Epidermal melanocyte (primary cell): Measurements from ENCODE around the gene TCF4.

Source experiments
- DNase-seq: peaks from one replicate; pipeline ENCODE4 v3.0.0; 2011; ENCODE audit warnings: low spot score; ENCODE audit not compliant: insufficient read length

Gene TCF4

DNA sequence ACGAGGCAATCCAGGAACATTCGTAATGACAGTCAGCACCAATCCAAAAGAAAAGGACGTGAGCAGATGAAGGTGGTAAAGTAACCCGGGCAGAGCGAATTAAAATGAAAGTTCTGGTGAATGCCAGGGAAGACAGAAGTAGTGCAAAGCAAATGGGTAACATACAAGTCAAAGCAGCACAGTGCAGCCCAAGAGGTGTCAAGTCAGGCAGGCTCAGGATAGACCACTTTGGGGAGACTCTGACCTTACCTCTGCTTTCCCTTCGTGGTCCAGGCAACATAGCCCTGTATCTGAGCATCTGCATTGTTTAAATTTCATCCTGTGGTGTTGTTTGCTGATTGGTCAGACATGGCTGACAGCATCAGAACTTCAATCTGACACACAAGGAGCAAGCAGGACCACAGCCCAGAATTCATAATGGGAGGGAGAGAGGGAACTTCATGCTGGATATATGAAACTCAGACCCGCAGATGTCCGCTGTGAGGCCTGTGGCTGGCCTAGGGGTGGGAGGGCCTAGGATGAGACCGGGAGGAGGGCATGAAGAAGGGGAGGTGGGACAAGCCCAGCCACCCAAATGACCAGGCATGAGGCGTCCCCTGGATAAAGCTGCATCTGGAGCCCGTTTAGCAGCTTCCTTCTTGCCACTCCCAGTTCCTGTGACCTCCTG is 285.7 kb downstream of the TCF4 start:
- DNase-seq, result no peak

GRCh38 chr18:55301824-55302166 is 286.2 kb downstream of the TCF4 start:
- DNase-seq, result no peak

DNA sequence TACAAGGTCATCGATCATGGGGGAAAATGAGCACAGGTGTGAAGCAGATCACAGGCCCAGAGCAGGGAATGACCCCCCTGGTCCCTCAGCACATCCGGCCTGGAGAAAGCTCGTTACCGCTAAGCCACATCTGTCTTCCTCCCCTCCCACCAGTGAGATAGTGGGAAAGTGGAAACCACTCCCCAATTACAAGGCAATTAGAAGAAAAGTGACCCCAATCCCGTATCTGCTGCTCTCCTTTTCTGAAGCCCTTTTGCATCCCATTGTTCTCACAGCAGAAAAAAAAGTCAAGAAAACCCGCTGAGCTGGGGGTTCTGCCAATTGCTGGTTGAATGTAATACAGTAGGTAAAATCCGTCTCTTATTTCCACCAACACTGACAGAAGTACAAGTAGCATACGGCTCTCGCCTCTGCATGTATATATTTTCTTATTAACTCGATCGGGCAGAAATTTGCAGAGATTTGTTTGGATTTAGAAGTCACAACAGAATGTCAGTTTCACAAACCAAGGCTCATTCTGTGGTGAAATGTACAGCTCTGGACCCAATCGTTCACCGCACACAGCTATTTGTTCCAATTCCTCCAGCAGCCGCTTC is 287.0 kb downstream of the TCF4 start:
- no peak for DNase-seq

DNA sequence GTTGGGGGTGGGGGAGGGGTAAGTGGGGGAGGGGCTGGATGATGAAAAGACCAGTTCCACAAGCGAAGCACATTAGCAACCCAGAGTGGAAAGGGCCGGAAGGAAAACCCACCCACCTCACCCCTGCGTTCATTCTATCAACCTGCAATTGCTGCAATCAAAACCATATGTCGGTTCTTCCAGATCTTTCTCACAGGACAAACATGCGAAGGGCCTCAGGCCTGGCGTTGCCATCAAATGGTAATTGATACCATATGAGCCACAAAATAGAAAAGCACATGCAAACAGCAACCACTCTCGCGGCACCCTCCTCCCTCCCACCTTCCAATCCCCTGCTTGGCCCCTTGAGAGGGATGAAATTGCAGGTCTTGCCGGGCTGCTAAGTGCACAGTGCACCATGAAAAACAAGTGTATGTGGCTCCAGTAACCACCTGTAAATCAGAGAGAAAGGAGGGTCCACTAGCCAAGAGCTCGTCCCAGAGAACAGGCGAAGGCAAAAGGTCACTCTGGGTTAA is 287.5 kb downstream of the TCF4 start:
- no peak for DNase-seq

DNA sequence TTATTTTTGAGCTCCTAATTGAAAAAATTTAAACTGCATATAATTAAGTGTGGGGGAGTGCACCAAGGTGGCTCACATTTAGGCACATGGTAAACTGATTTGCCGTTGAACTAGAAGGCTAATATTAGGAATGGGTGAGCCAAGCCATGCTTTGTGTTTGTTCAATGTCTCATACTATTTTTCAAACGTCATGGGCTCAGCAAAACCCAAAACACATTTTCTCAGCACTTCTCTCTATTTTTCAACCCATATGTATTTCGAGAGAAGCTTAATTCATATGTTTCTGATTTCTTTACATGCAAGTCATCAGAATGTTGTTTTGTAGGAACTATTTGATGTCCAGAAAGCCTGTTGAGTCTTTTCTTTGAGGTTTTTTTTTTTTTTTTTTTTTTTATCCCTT is 291.2 kb downstream of the TCF4 start:
- DNase-seq, result no peak

- no peak for DNase-seq
Observed at GRCh38 chr18:55296115-55296514, 291.9 kb downstream of the TCF4 start.

- DNase-seq, result no peak
Observed at GRCh38 chr18:55290898-55291297, 297.1 kb downstream of the TCF4 start.

DNA sequence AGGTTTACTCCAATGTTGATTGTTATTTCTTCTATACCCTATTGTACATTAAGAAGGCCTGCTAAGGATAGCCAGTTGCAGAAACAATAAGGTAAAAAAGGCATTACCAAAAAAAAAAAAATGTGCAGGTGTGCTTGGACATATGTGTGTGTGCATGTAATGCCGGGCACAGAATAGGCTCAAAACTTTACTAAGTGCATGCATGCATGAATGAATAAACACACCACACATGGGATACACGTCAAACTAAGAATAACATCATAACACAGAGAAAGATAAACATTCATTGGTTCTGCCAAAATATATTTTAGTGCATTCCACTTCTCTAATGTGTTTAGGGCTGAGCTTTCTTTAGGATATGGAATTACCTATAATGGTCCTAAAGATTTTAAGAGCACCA is 298.2 kb downstream of the TCF4 start:
- DNase-seq, result no peak

GRCh38 chr18:55289048-55289447 is 298.9 kb downstream of the TCF4 start:
- no peak for DNase-seq

DNA sequence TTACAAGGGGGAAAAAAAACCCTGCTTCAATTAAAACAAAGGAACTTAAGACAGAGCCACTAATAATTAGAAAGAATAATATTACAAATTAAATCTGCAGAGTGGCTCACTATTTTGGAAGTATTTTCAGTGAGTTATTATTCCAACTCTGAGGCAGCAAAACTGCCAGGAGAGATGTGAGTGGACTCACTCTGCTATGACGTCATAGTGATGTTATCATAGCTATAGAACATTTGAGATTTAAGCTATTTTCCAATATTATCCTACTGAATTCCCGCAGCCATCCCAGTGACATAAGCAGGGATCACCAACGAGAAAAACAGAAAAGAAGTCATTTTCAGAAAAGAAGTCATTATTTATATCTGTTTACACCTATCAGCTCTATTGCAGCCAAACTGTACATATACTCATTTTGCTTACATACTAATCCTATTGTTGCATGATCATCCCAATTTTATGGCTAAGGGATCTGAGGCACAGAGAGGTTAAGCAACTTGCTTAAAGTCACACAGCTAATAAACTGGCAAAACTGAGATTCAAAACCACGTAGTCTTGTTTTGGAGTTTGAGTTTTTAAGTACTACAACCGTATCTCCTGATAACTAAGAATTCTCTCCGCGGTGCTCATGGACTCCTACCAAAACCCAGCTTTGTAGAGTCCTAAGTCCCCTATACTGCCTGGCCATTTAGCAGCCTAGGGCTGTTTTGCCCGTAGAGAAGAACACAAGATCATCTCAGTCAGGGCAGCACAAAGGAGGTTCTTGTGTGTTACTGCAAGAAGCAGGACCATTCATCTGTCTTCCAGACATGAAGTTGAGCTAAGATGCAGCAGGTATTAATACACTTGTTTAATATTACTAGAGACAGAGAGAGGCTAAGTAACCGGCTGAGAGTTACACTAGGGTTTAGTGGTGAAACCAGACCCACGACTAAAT is 299.8 kb downstream of the TCF4 start:
- no peak for DNase-seq

DNA sequence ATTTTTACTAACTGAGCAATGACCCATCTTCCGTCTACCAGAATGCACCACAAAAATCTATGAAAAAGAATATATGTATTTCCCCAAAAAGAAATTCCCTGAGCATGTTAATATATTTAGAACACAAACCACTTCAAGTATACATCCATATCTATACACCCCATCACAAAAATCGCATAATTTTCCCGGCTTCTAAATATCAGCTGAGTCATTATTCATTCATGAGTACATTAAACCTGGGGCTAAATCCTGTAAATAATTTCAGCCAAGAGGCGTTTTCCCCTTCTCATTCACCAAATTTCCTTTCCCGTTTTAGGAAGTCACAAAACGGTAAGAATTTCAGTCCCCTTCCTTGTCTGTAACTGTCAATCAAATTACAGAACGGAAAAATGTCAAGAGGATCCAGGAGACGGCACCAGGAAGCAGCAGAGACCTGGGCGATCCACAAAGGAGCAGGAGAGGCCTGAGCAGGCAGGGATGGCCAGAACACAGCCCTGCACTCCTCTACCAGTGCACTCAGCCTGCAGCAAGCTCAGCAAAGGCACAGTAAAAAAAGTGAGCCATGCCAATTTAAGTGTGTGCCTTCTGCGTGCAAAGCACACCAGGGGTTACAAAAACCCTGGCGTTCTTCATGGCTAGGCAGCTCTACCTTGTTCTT is 300.7 kb downstream of the TCF4 start:
- DNase-seq, result no peak

DNA sequence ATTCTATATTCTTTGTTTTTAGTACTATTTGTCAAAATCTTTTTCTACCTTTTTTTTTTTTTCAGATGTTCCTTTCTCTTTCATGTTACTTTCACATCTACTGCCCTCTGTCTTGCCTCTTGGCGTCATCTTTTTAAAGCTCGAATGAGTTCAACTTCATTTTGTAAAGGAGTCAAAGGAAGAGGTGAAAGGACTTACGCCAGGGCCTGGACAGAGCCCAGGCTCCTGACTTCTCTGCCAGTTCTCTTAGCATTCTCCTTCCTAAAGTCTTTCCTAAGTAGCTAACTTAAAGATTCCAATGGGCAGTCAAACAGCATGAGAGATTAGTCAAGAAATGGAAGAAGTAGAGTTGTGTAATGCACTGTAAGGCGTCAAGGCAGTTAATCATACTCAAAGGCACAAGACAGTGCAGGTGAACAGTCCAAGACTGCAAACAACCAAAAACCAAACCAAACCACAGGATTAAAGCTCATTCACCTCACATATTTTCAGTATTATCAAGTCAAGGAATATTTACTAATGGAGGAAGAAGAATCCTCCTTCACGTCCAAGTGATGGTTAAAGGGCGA is 301.7 kb downstream of the TCF4 start:
- no peak for DNase-seq

- DNase-seq, result no peak
Observed at GRCh38 chr18:55284614-55285013, 303.4 kb downstream of the TCF4 start.

DNA sequence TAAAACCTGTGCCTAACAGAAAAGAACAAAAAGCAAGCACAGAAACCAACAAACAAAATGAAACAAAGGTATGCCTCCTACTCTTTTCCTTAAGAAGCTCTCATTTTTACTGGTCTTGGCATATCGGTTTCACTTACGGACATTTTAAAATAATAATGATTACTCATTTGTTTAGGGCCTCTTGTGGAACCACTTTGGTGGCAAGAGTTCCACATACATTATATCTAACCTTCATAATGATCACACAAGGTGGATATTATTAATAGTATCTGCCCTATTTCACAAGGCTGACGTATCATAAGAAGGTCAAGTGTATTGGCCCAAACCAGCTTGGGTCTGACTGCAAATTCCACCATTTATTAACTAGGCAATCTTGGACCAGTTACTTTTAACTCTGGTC is 304.7 kb downstream of the TCF4 start:
- DNase-seq, result no peak

DNA sequence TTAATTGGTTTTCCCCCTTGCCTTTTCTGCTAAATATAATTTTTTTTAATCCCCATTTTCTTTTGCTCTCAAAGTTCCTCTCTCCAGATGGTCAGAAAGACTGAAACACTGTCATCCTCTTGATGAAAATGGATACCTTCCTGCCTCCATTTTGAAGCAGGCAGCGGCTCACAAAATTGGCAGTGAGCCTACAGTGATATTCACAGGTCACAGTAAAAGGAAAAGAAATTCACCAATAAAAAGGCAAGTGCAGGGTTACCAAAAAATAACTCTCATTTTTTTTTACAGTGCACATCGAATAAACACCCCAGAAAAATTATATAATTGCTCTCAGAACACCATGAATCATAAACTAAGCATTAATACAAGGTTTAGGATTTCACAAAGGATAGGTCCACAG is 307.5 kb downstream of the TCF4 start:
- no peak for DNase-seq

DNA sequence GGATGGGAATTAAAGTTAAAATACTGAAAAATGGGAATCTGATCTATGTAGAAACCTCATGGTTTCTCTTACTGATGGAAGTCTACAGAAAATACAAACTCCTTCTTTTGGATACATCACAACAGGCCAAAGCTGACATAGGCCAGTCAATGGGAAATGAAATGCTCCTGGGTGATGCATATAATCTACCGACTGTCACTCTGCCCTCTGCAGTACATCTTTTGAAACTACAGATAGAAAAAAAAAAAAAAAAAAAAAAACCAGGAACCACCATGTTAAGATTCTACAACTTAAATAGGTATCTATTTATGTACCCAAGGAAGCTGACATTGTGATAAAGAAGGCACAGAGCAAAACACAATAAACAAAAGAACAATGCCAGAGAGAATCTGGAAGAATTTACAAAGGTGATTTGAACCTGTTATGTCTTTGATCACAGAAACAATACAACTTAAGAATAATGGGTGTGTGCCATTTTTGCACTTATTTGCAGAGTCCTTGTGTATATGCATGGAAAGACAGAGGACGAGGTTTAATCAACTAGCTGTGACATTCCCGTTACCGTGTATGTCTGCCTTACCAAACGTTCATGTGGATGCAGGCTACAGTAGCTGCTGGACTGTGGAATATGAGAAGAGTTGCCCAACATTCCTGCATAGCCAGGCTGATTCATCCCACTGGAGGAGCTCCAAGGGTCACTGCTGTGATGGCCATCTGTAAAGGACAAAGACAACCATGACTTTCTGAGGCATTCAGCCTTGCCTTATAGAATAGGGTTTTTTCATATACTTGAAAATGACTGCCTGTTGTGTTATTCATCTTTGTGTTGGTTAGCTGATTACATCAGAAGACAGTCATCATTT is 312.7 kb downstream of the TCF4 start:
- DNase-seq, result peak; percentile 63

DNA sequence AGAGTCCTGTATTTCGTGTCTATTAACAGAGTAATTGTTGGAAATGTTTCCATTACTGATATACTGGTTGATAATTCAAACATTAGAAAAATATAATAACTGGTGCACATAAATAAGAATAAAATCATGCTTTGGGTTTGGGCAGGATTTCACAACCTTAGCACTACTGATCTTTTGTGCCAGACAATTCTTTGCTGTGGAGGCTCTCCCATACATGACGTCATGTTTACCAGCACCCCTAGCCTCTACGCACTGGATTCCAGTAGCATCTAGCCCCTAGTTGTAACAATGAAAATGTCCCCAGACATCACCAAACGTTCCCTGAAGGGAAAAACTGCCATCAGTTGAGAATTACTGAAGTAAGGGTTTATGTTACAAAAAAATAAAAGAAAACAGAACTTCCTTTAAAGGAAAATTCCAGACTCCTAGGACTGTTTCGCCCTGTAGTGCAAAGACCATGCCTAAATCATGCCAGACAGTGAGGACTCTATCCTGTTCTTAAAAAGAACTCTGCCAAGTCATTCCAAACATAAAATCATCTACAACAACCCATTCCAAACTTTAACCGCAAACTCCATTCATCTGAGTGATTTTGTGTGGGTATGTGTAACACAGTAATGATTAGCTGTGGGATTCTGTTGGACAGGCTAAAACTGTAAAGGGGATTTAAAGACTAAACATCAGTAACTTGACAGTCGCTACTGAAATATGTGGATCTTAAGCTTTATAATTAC is 315.3 kb downstream of the TCF4 start:
- no peak for DNase-seq

DNA sequence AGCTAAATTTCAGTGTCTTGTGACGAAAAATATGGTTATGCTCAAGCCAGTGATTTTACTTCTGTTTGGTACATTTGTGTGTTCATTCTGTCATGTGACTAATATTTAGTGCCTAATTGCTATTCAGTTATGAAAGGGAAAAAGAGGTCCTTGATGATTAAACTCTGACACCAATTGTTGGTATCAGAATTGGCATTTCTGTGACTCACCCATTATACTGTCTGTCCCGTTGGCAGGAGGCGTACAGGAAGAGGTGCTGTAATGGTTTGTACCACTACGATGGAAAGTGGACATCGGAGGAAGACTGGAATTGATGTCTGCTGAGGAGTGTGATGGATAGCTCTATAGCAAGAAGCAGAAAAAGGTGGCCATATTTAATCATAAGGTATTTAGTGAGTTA is 318.4 kb downstream of the TCF4 start:
- no peak for DNase-seq

GRCh38 chr18:55268628-55269275 is 319.2 kb downstream of the TCF4 start:
- no peak for DNase-seq
